SHP77 (cell line): ENCODE data around the gene IFNA16.
"Not testable (repeated sequence)": the region's sequence is repeated elsewhere in the genome, so short reads cannot be mapped to it uniquely, and the experiment has no call there.

Source experiments
- DNase-seq, 2 experiments: peaks; one replicate each; lab custom pipeline; 2025; lab: John Stamatoyannopoulos, UW

The IFNA16 gene

DNA sequence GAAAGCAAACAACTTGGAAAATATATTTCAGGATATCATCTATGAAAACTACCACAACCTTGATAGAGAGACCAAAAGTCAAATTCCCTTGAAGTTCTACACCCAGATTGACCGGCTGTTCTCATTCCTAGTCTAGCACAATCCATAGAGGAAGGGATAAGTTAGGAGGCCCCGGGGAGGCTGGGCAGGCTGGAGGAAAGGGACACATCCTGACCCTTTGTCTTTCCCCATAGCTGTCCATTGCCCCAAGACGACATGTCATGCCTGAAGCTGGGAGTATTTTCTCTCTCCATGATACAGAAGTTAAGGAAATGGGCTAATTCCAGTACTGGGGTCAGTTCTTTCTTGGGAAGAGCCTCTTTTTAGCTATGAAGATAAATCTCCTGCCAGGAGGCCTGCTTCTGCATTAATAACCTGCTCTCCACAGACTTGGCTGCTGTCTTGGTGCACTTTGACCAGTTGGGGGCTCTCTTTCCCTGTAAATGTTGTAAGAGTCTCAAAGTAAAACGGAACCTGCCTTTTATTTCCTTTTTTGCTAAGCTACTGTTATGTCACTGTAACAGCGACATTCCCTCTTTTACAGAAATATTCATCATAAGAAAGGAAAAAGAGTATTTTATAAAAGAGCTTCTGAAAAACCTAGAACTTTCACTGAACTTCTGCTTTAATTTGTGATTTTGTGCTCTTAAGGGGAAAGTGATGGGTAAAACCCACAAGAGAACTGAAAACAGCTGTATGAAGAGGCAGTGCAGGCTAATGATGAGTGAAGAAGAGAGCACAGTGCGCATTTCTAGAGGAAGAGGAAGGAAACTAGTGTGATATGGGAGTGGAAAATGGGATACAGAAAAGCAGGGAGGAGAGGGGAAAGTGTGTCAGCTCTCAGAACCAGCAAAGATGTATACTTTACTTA, 22.0 kb downstream of the IFNA16 start:
- DNase-seq: not testable (repeated sequence)

DNA sequence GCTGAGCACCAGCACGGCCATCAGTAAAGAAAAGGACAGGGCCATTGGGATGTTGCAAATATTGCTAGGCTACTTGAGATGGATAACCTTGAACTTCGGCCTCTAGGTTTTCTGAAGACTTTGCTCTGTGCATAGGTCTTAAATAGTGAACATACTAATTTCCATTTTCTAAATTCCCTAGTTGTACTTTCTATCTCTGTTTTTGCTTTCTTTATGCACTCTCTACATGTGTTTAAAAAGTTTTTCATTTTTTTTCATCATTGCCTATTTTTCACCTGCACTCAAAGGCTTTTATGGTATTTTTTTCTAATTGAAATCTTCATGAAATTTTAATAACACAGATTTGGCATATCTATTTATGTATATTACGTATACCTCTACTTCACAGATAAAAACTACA, 29.6 kb downstream of the IFNA16 start, which contains the start of gene IFNA4:
Gene IFNA4 (minus strand): TSS at position 101 of the 400 bp plus-strand sequence. CDS start 56 bp downstream, at position 45.
- DNase-seq: not testable (repeated sequence)

DNA sequence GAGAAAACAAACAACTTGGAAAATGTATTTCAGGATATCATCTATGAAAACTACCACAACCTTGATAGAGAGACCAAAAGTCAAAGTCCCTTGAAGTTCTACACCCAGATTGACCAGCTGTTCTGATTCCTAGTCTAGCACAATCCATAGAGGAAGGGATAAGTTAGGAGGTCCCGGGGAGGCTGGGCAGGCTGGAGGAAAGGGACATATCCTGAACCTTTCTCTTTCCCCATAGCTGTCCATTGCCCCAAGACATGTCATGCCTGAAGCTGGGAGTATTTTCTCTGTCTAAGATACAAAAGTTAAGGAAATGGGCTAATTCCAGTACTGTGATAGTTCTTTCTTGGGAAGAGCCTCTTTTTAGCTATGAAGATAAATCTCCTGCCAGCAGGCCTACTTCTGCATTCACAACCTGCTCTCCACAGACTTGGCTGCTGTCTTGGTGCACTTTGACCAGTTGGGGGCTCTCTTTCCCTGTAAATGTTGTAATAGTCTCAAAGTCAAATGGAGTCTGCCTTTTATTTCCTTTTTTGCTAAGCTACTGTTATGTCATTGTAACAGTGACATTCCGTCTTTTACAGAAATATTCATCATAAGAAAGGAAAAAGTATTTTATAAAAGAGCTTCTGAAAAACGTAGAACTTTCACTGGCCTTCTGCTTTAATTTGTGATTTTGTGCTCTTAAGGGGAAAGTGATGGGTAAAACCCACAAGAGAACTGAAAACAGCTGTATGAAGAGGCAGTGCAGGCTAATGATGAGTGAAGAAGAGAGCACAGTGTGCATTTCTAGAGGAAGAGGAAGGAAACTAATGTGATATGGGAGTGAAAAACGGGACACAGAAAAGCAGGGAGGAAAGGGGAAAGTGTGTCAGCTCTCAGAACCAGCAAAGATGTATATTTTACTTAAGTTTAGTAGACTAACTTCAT, 34.0 kb downstream of the IFNA16 start:
- not testable (repeated sequence) for DNase-seq

DNA sequence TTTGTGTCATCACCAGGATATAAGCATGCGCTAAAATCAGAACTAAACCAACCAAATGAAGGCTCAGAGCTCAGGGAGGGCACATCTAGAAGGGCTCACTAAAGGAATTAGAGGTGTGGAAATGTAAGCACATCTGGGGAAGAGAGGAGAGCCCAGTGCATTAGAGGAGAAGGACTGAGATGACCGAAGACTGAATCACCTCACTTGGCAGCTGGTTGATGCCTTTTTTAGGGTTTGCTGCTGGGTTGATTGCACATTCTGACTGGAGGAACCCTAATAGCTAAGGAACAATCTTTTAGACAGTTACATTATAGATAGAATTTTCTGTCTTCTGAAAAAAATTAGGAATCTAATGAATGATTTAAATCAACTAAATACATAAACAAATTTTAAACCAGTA, 42.4 kb downstream of the IFNA16 start:
- DNase-seq: no peak

DNA sequence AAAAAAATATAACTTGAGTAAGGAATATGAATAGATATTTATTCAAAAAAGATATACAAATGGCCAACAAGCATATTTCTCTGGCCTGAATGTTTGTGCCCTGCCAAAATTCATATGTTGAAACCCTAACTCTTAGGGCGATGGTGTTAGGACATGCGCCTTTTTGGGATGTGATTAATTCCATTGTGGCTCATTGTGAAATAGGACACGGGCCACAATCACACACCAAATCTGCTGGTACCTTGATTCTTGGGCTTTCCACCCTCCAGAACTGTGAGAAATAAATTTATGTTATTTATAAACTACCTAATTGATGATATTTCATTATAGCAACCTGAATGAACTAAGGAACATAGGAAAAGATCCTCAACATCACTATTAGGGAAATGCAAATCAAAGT, 45.0 kb downstream of the IFNA16 start:
- no peak for DNase-seq

DNA sequence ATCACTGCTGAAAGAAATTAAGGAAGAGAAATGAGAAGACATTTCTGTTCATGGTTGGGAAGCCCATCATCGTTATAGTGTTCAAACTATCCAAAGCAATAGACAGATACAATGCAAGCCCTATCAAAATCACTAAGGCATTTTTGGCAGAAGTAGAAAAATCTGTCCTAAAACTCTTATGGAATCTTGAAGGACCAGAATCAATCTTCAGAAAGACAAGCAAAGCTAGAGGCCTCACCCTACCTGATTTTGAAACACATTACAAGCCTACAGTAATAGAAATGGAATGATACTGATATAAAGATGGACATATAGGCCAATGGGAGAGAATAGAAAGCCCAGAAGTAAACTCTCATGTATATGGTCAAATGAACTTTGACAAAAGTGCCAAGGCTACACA, 45.8 kb downstream of the IFNA16 start:
- no peak for DNase-seq

DNA sequence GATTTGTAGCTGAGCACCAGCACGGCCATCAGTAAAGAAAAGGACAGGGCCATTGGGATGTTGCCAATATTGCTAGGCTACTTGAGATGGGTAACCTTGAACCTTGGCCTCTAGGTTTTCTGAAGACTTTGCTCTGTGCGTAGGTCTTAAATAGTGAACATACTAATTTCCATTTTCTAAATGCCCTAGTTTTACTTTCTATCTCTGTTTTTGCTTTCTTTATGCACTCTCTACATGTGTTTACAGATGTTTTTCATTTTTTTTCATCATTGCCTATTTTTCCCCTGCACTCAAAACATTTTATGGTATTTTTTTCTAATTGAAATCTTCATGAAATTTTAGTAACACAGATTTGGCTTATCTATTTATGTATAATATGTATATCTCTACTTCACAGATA, 50.6 kb downstream of the IFNA16 start, which contains the start of gene IFNA21:
Gene IFNA21 (minus strand): TSS at position 101 of the 400 bp plus-strand sequence. CDS start 48 bp downstream, at position 53.
- DNase-seq: not testable (repeated sequence)
